Measurements from ENCODE around the gene PKIG. TPM values are rescaled to one million over a fixed set of nuclear protein-coding genes. Genes with fewer than 3 reads are reported as not detected.
A peak's percentile ranks its signal among the peaks of the same experiment; 100 is the strongest.

PKIG gene
- total and polyA plus RNA-seq, 10 of the 15 experiments (the other 5 are each of a cell fraction or from before 2014, with no cell fraction given), result 5.7 to 82.3 (median 39.7) TPM

GRCh38 chr20:44603327-44603726, 20.9 kb downstream of the PKIG start:
- SMC1A ChIA-PET (ENCODE audit: uncharacterized antibody, unreplicated experiment), result interaction anchor here (0.8 to 9.7 kb wide), 13 partner anchors 9 to 127 kb away, joined by 3 to 144 read pairs (median 4); partner anchors contain the start of gene PKIG
- TF ChIP-seq CTCF (IDR thresholded peaks at IDR 0.05 in 2 of 3, conservative IDR thresholded peaks at IDR 0.05 in 1 of 3; ENCODE audit: control insufficient read depth in 2 of 3, extremely low read depth in 1 of 3, insufficient read depth in 1 of 3, low read depth in 3 of 3, low read length in 3 of 3), result 0 out of 6 replicates have a peak, but pooled peaks of 2 of the 3 experiments have one; percentile 1 to 12
- no peak for TF ChIP-seq PBX3 (IDR thresholded peaks at IDR 0.05; ENCODE audit: insufficient replicate concordance, low read depth, low read length)
- no peak for TF ChIP-seq NRF1 (conservative IDR thresholded peaks at IDR 0.05; ENCODE audit: low read depth, low read length)
- ATAC-seq (no peak), DNase-seq (ENCODE audit: low read depth, low spot score) (no peak), FAIRE-seq (no peak)
- Histone ChIP-seq H3K9me3 (replicated peaks; ENCODE audit: control insufficient read depth, insufficient read depth, low read length) (no peaks in the 10 kb centered on the region), H3K4me1 (ENCODE audit: control insufficient read depth, insufficient read depth, low read length) (peaks cover 9% of the 10 kb centered on the region), H2AFZ (ENCODE audit: control insufficient read depth, low read depth, low read length) (no peak overlapping the region), H3K4me2 (ENCODE audit: control insufficient read depth, insufficient read depth) (no peak overlapping the region), H3K27ac (ENCODE audit: control insufficient read depth, insufficient read depth) (no peak overlapping the region), H3K79me2 (ENCODE audit: control insufficient read depth, insufficient read depth, low read length) (no peaks in the 10 kb centered on the region), H4K20me1 (ENCODE audit: control insufficient read depth, insufficient read depth) (no peaks in the 10 kb centered on the region), H3K4me3 (no peak overlapping the region), H3K36me3 (ENCODE audit: control insufficient read depth in 2 of 2, insufficient read depth in 2 of 2, low read length in 1 of 2) (no peaks in the 10 kb centered on the region), H3K27me3 (replicated peaks in 1 of 2; ENCODE audit: control insufficient read depth in 2 of 2, insufficient read depth in 2 of 2, low read length in 1 of 2) (no peaks in the 10 kb centered on the region), H3K9ac (ENCODE audit: control insufficient read depth, insufficient read depth, low read length) (no peak overlapping the region)
- no TSS peak for BruUV-seq (replicated peaks)
- intact Hi-C loops (cut with micrococcal nuclease; ENCODE audit: unreplicated experiment) (no loop called here), in situ Hi-C loops (cut with MboI) (loop anchor here (10.0 kb wide), 1 partner anchor 389 kb away; the partner anchor contains the start of gene OSER1)
- RAD21 ChIA-PET (ENCODE audit: unreplicated experiment), result interaction anchor here (0.6 to 4.0 kb wide), 6 partner anchors 17 to 639 kb away, joined by 3 to 28 read pairs (median 6); no protein-coding TSS in a partner anchor
- WGBS (ENCODE audit: insufficient coverage, insufficient replicate concordance, low lambda C conversion rate, missing lambda C conversion rate), result 78% methylated on average over 8 of the region's 8 CpGs
- CTCF ChIA-PET, result interaction anchor here (0.5 to 10.5 kb wide), 12 partner anchors 9 to 220 kb away, joined by 3 to 141 read pairs (median 5); no protein-coding TSS in a partner anchor
- POLR2A ChIA-PET, result interaction anchor here (0.6 to 1.7 kb wide), 3 partner anchors 9 to 42 kb away, joined by 3 to 5 read pairs (median 4); no protein-coding TSS in a partner anchor
